ENCODE measurements around the gene EHMT2. TPM values are rescaled to one million over a fixed set of nuclear protein-coding genes. Genes with fewer than 3 reads are reported as not detected.

EHMT2 gene
- total and polyA plus RNA-seq, 12 donors, result 6.4 to 21.7 (median 14.2) TPM

DNA sequence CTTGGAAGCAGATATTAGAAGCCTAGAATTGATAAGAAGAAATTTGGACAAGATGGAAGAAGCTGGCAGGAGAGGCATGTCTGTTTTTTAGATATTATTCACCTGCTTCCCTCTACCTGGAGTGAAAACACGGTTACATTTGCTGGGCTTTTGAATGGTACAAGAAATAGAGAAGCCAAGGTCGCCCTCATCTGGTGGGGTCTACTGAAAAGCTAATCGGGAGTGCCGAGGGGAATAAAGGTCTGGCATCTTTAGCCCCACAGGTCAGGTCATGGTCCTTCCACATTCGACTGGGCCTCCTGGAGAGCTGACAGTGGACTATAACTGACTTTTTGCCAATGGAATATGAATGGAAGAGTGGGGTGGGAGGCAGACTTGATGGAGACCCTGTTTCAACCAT, 25.4 kb upstream of the EHMT2 start:
- Histone ChIP-seq H3K27me3 (no peaks in the 10 kb centered on the region), H3K4me3 (no peak overlapping the region), H3K27ac (no peak overlapping the region), H3K4me1 (peaks cover 0 to 10% (median 0%) of the 10 kb centered on the region in 9 donors), H3K36me3 (no peaks in the 10 kb centered on the region), H3K9me3 (no peaks in the 10 kb centered on the region)
- 10 to 11% methylated on average over 5 of the region's 5 CpGs for WGBS, 2 donors
- DNase-seq (no peak), ATAC-seq (no peak)
- TF ChIP-seq, protein P1, sequence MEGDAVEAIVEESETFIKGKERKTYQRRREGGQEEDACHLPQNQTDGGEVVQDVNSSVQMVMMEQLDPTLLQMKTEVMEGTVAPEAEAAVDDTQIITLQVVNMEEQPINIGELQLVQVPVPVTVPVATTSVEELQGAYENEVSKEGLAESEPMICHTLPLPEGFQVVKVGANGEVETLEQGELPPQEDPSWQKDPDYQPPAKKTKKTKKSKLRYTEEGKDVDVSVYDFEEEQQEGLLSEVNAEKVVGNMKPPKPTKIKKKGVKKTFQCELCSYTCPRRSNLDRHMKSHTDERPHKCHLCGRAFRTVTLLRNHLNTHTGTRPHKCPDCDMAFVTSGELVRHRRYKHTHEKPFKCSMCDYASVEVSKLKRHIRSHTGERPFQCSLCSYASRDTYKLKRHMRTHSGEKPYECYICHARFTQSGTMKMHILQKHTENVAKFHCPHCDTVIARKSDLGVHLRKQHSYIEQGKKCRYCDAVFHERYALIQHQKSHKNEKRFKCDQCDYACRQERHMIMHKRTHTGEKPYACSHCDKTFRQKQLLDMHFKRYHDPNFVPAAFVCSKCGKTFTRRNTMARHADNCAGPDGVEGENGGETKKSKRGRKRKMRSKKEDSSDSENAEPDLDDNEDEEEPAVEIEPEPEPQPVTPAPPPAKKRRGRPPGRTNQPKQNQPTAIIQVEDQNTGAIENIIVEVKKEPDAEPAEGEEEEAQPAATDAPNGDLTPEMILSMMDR (IDR thresholded peaks at IDR 0.05), result peak in 3 of 9 donors; percentile 20 to 24 (median 24)
- intact Hi-C loops (cut with DNase I), result no loop called here

DNA sequence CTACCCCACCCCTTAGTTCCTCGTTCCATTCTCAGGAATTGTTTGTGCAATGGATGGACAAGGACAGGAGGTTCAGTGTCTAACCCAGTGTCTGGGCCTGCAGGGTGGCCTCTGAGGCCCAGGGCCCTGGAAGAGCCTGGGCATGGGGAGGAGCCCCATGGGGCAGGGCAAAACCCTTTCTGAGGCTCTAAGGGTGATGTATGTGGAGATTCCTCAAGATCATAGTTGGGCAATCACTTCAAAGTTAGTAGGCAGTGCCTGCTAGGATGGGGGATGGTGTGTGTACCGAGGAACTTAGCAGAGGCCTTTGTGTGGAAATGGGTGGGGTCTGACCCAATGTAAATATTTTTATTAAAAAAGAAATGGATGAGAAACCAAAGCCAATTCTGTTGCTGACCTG, 23.3 kb upstream of the EHMT2 start:
- no peak for ATAC-seq

DNA sequence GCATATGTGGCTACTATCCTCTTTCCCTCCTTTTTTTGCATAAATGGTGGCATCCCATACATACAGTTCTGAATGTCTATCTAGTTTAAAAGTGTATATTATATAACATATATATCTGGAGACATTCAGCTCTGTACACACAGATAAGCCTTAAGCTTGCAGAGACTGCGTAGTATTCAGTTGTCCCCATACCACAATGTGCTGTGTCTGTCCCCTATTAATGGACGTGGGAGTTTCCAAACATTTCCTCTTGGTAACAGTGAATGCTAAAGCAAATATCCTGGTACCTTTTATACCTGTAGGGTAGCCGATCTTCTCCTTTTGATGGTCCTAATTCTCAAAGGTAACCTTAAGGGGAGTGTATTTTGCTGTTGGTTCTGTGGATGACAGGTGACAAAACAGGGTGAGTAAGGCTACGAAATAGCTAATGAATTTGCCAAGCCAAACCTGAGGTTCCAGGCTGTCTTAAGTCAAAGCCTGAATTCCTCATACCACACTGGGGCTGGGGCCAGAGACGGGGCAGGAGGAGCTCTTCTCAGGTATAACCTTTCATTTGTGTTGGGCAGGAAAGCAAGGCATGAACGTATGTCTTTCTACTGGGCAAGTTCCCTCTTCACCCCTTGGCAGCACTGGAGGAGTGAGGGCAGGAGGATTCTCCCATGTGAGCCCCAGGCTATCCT, 22.3 kb upstream of the EHMT2 start:
- H3K36me3 ChIP-seq, result no peaks in the 10 kb centered on the region
- no peak overlapping the region for H3K27ac ChIP-seq
- WGBS, 2 donors, result 82 to 87% methylated on average over 6 of the region's 6 CpGs
- DNase-seq (no peak), ATAC-seq (no peak)
- no peaks in the 10 kb centered on the region for H3K4me1 ChIP-seq
- no peak overlapping the region for H3K4me3 ChIP-seq
- intact Hi-C loops (cut with DNase I), result no loop called here
- TF ChIP-seq, protein P1 (IDR thresholded peaks at IDR 0.05), result no peak
- no peaks in the 10 kb centered on the region for H3K27me3 ChIP-seq
- no peaks in the 10 kb centered on the region for H3K9me3 ChIP-seq

More for the DNA sequence above, 23.3 kb upstream of the EHMT2 start:
- Histone ChIP-seq H3K27ac (no peak overlapping the region), H3K27me3 (no peaks in the 10 kb centered on the region), H3K4me3 (no peak overlapping the region), H3K9me3 (no peaks in the 10 kb centered on the region), H3K36me3 (no peaks in the 10 kb centered on the region), H3K4me1 (no peaks in the 10 kb centered on the region)
- 79 to 81% methylated on average over 2 of the region's 2 CpGs for WGBS, 2 donors
- TF ChIP-seq, protein P1 (IDR thresholded peaks at IDR 0.05), result no peak
- DNase-seq, result no peak
- intact Hi-C loops (cut with DNase I), result no loop called here

DNA sequence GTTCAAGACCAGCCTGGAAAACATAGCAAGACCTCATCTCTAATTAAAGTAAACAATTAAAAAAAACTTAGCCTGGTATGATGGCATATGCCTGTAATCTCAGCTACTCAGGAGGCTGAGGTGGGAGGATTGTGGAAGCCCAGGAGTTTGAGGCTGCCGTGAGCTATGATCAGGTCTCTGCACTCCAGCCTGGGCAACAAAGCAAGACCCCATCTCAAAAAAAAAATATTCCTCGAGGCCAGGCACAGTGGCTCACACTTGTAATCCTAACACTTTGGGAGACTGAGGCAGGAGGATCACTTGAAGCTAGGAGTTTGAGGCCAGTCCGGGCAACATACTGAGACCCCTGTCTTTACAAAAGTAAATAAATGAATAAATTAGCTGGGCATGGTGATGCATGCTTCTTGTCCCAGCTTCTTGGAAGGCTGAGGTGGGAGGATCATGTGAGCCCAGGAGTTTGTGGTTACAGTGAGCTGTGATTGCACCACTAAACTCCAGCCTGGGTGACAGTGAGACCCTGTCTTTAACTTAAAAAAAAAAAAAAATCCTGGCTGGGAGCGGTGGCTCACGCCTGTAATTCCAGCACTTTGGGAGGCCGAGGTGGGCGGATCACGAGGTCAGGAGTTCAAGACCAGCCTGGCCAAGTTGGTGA, 20.7 kb upstream of the EHMT2 start:
- Histone ChIP-seq H3K4me1 (no peaks in the 10 kb centered on the region), H3K27ac (no peak overlapping the region), H3K27me3 (no peaks in the 10 kb centered on the region), H3K36me3 (no peaks in the 10 kb centered on the region), H3K4me3 (no peak overlapping the region), H3K9me3 (no peaks in the 10 kb centered on the region)
- ATAC-seq (no peak), DNase-seq (no peak)
- WGBS, 2 donors, result 76 to 87% methylated on average over 8 of the region's 8 CpGs
- intact Hi-C loops (cut with DNase I), result no loop called here
- TF ChIP-seq, protein P1 (IDR thresholded peaks at IDR 0.05), result no peak
